ENCODE data around the gene GRB2.
"Not testable (repeated sequence)": the region's sequence is repeated elsewhere in the genome, so short reads cannot be mapped to it uniquely, and the experiment has no call there.

GRB2 gene

GRCh38 chr17:75318615-75319222 is 86.8 kb downstream of the GRB2 start:
- no peak for DNase-seq (ENCODE audit: low read depth)

- DNase-seq (ENCODE audit: low read depth) = no peak
Observed at GRCh38 chr17:75318211-75318610, 87.3 kb downstream of the GRB2 start.

- no peak for DNase-seq (ENCODE audit: low read depth)
Observed at GRCh38 chr17:75317671-75318070, 87.8 kb downstream of the GRB2 start.

- DNase-seq (ENCODE audit: low read depth) = no peak
Observed at GRCh38 chr17:75316253-75316652, 89.2 kb downstream of the GRB2 start.

- DNase-seq (ENCODE audit: low read depth) = no peak
Observed at GRCh38 chr17:75315541-75316243, 89.8 kb downstream of the GRB2 start.

- DNase-seq (ENCODE audit: low read depth) = no peak
Observed at GRCh38 chr17:75313941-75314551, 91.4 kb downstream of the GRB2 start.

GRCh38 chr17:75308732-75309629 is 96.5 kb downstream of the GRB2 start:
- no peak for DNase-seq (ENCODE audit: low read depth)

GRCh38 chr17:75307957-75308731 is 97.3 kb downstream of the GRB2 start:
- DNase-seq (ENCODE audit: low read depth) = no peak

GRCh38 chr17:75301502-75302206 is 103.8 kb downstream of the GRB2 start:
- no peak for DNase-seq (ENCODE audit: low read depth)

- DNase-seq (ENCODE audit: low read depth) = no peak
Observed at GRCh38 chr17:75301049-75301448, 104.4 kb downstream of the GRB2 start.

GRCh38 chr17:75300280-75300679 is 105.2 kb downstream of the GRB2 start:
- DNase-seq (ENCODE audit: low read depth) = no peak

GRCh38 chr17:75295201-75296158 is 110.0 kb downstream of the GRB2 start:
- no peak for DNase-seq (ENCODE audit: low read depth)

GRCh38 chr17:75292810-75293448 is 112.5 kb downstream of the GRB2 start:
- not testable (repeated sequence) for DNase-seq (ENCODE audit: low read depth)

- peak; percentile 42 for DNase-seq (ENCODE audit: low read depth)
Observed at GRCh38 chr17:75289832-75290337, 115.6 kb downstream of the GRB2 start.

GRCh38 chr17:75289115-75289831 is 116.2 kb downstream of the GRB2 start, which contains the start of gene SLC25A19:
SLC25A19 (minus strand) TSS chr17:75289433; CDS start chr17:75286764, 2,669 bp downstream.
- DNase-seq (ENCODE audit: low read depth) = peak; percentile 92

- DNase-seq (ENCODE audit: low read depth) = peak; percentile 35
Observed at GRCh38 chr17:75288770-75289114, 116.7 kb downstream of the GRB2 start.

- no peak for DNase-seq (ENCODE audit: low read depth)
Observed at GRCh38 chr17:75288359-75288758, 117.1 kb downstream of the GRB2 start.

GRCh38 chr17:75287221-75287620 is 118.3 kb downstream of the GRB2 start:
- DNase-seq (ENCODE audit: low read depth) = no peak
